ENCODE data around the gene BCAN. TPM values are rescaled to one million over a fixed set of nuclear protein-coding genes. Genes with fewer than 3 reads are reported as not detected.

Gene BCAN
- total RNA-seq, 2 donors from 2014 or later: not detected

DNA sequence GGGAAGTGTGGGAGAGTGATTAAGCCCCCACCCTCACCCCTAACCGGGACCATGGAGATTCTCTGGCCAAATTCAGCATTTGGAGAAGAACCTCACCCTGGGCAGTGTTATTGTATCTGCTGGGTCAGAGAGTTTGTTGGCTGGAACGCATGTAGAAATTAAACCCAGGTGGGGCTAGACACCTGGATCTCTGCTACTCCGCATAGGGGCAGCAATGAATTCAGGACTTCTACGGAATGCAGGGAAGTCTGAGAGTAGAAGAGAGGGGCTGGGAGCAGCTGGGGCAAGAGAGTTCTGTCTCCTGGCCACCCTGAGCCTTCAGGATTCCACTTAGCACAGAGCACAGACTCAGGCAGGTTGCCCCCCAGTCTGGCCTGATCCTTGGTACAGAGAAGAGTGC, 67.1 kb downstream of the BCAN start:
- H3K4me1 Mint-ChIP-seq: peaks cover 11% of the 10 kb centered on the region
- H3K27me3 Mint-ChIP-seq: peaks cover 6% of the 10 kb centered on the region
- no peak for ATAC-seq (replicated peaks)
- H3K4me3 Mint-ChIP-seq: no peak overlapping the region
- no peaks in the 10 kb centered on the region for H3K9me3 Mint-ChIP-seq
- H3K27ac Mint-ChIP-seq: peak overlapping the region; percentile 15
- H3K36me3 Mint-ChIP-seq (ENCODE audit: low read depth): no peaks in the 10 kb centered on the region

Other genes starting within 250 kb of the BCAN start
- 10 to 100 TPM; 34.4 to 68.5 TPM for gene MEF2D, start 141.3 kb upstream of the BCAN start, total RNA-seq
- 1 to 10 TPM; 8.7 to 9.4 TPM for gene IQGAP3, start 69.6 kb upstream of the BCAN start, total RNA-seq
- gene TTC24, start 62.4 kb upstream of the BCAN start, total RNA-seq: under 1 TPM in 1 of 2 donors, not detected in 1; 0.79 TPM
- gene NAXE, start 50.3 kb upstream of the BCAN start, total RNA-seq: 10 to 100 TPM; 56.2 to 74.7 TPM
- gene GPATCH4, start 40.6 kb upstream of the BCAN start, total RNA-seq: 10 to 100 TPM; 21.3 to 51.8 TPM
- 1 to 10 TPM in 1 of 2 donors, under 1 TPM in 1; 0.30 to 1.5 TPM for gene HAPLN2, start 22.7 kb upstream of the BCAN start, total RNA-seq
- under 1 TPM in 1 of 2 donors, not detected in 1; 0.05 TPM for gene NES, start 35.3 kb downstream of the BCAN start, total RNA-seq
- 1 to 10 TPM; 2.2 to 4.4 TPM for gene CRABP2, start 63.5 kb downstream of the BCAN start, total RNA-seq
- gene METTL25B, start 86.4 kb downstream of the BCAN start, total RNA-seq: 10 to 100 TPM; 29.0 to 51.6 TPM
- 10 to 100 TPM; 38.8 to 74.9 TPM for gene ISG20L2, start 86.6 kb downstream of the BCAN start, total RNA-seq
- 10 to 100 TPM; 58.8 to 67.0 TPM for gene MRPL24, start 99.0 kb downstream of the BCAN start, total RNA-seq
- 100 to 1,000 TPM; 270 to 361 TPM for gene HDGF, start 109.6 kb downstream of the BCAN start, total RNA-seq
- gene PRCC, start 125.4 kb downstream of the BCAN start, total RNA-seq: 10 to 100 TPM; 54.0 to 76.7 TPM
- gene SH2D2A, start 174.7 kb downstream of the BCAN start, total RNA-seq: 100 to 1,000 TPM; 173 to 257 TPM
- under 1 TPM; 0.04 to 0.66 TPM for gene INSRR, start 217.0 kb downstream of the BCAN start, total RNA-seq
- 10 to 100 TPM in 1 of 2 donors, 1 to 10 TPM in 1; 2.5 to 13.3 TPM for gene NTRK1, start 218.7 kb downstream of the BCAN start, total RNA-seq